Measurements from ENCODE around the gene NDFIP2.
"Not testable (repeated sequence)": the region's sequence is repeated elsewhere in the genome, so short reads cannot be mapped to it uniquely, and the experiment has no call there.

GRCh38 chr13:79573892-79574291 lies 92.9 kb downstream of the NDFIP2 start:
- not testable (repeated sequence) for TF ChIP-seq CTCF (IDR thresholded peaks at IDR 0.05; ENCODE audit: borderline replicate concordance, extremely low read depth, low read length, poor library complexity, severe bottlenecking); EZH2 (IDR thresholded peaks at IDR 0.05; ENCODE audit: borderline replicate concordance, low read depth, low read length, severe bottlenecking)
